SK-N-SH treated with all-trans-retinoic acid at 6 μM for 48 hours (cell line): ENCODE measurements around the gene PKNOX2.

Source experiments
- BACH2 ChIP-seq: fragments of 250-450 bp; sonication (Bioruptor Pico); IDR thresholded peaks from 2 replicates; pipeline ENCODE4 v1.9.0; 2021; ENCODE audit warnings: mild to moderate bottlenecking, borderline replicate concordance
- ESRRG ChIP-seq: fragments of 250-450 bp; sonication (Bioruptor Pico); IDR thresholded peaks from 2 replicates; pipeline ENCODE4 v1.6.1; 2021; ENCODE audit warnings: mild to moderate bottlenecking
- OSR1 ChIP-seq: fragments of 250-450 bp; sonication (Bioruptor Pico); IDR thresholded peaks from 2 replicates; pipeline ENCODE4 v1.8.0; 2022; ENCODE audit warnings: moderate library complexity, mild to moderate bottlenecking, inconsistent platforms
- RARB ChIP-seq: fragments of 250-450 bp; sonication (Bioruptor Pico); IDR thresholded peaks from 2 replicates; pipeline ENCODE4 v1.8.0; 2021; ENCODE audit warnings: mild to moderate bottlenecking, moderate library complexity
- TCF4 ChIP-seq: fragments of 250-450 bp; sonication (Bioruptor Pico); IDR thresholded peaks from 2 replicates; pipeline ENCODE4 v1.8.0; 2021; ENCODE audit warnings: mild to moderate bottlenecking, moderate library complexity, borderline replicate concordance
- ZC3H10 ChIP-seq: fragments of 250-450 bp; sonication (Bioruptor Pico); IDR thresholded peaks from 2 replicates; pipeline ENCODE4 v1.5.1; 2021; ENCODE audit warnings: mild to moderate bottlenecking, moderate library complexity
- ZFP3 ChIP-seq: fragments of 250-450 bp; sonication (Bioruptor Pico); IDR thresholded peaks from 2 replicates; pipeline ENCODE4 v1.5.0; 2020; ENCODE audit warnings: mild to moderate bottlenecking, moderate library complexity
- ZFP30 ChIP-seq: fragments of 450-650 bp; formaldehyde crosslinking; IDR thresholded peaks from 2 replicates; pipeline ENCODE4 v1.5.0; 2022; ENCODE audit warnings: mild to moderate bottlenecking, moderate library complexity
- ZNF70 ChIP-seq: fragments of 450-650 bp; formaldehyde crosslinking; IDR thresholded peaks from 2 replicates; pipeline ENCODE4 v1.5.0; 2020; ENCODE audit warnings: mild to moderate bottlenecking, moderate library complexity
- TF ChIP-seq, protein P1 (sequence below): fragments of 250-450 bp; sonication (Bioruptor Pico); IDR thresholded peaks from 2 replicates; pipeline ENCODE4 v1.5.1; 2020; ENCODE audit warnings: low read depth, mild to moderate bottlenecking, moderate library complexity
- TF ChIP-seq, protein P2 (sequence below): fragments of 250-450 bp; sonication (Bioruptor Pico); IDR thresholded peaks from 2 replicates; pipeline ENCODE4 v1.8.0; 2020; ENCODE audit warnings: mild to moderate bottlenecking, moderate library complexity, borderline replicate concordance

DNA sequence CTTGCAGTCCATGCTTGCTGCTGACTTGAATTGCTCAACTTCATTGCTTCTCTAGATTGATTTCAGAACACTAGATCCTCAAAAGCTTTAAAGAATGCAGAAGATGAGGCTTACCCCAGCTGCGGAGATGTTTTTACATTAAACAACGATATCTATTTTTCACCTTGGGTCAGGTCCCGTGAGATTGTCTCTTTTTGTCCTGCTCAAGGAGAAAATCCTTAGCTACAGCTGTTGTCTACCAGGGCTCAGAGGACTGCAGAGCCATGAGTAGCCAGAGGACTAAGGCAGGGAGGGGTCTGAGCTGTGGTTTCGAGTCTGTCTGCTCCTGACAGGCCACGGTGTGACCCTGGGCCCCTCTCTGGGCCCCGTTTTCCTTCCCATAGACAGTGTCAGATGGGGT lies 51.4 kb downstream of the PKNOX2 start:
- TF ChIP-seq, protein P1, sequence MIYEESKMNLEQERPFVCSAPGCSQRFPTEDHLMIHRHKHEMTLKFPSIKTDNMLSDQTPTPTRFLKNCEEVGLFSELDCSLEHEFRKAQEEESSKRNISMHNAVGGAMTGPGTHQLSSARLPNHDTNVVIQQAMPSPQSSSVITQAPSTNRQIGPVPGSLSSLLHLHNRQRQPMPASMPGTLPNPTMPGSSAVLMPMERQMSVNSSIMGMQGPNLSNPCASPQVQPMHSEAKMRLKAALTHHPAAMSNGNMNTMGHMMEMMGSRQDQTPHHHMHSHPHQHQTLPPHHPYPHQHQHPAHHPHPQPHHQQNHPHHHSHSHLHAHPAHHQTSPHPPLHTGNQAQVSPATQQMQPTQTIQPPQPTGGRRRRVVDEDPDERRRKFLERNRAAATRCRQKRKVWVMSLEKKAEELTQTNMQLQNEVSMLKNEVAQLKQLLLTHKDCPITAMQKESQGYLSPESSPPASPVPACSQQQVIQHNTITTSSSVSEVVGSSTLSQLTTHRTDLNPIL, result no peak
- TF ChIP-seq ZFP3 (CRISPR knock-in tag) (no peak), ZFP30 (CRISPR knock-in tag) (no peak), RARB (CRISPR knock-in tag) (no peak), ESRRG (no peak), ZNF70 (CRISPR knock-in tag) (no peak), BACH2 (CRISPR knock-in tag) (no peak), TCF4 (CRISPR knock-in tag) (no peak), ZC3H10 (CRISPR knock-in tag) (no peak), OSR1 (CRISPR knock-in tag) (no peak)
- TF ChIP-seq, protein P2, sequence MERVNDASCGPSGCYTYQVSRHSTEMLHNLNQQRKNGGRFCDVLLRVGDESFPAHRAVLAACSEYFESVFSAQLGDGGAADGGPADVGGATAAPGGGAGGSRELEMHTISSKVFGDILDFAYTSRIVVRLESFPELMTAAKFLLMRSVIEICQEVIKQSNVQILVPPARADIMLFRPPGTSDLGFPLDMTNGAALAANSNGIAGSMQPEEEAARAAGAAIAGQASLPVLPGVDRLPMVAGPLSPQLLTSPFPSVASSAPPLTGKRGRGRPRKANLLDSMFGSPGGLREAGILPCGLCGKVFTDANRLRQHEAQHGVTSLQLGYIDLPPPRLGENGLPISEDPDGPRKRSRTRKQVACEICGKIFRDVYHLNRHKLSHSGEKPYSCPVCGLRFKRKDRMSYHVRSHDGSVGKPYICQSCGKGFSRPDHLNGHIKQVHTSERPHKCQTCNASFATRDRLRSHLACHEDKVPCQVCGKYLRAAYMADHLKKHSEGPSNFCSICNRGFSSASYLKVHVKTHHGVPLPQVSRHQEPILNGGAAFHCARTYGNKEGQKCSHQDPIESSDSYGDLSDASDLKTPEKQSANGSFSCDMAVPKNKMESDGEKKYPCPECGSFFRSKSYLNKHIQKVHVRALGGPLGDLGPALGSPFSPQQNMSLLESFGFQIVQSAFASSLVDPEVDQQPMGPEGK (CRISPR knock-in tag), result no peak
